ENCODE results near the gene OR56B1. TPM values are rescaled to one million over a fixed set of nuclear protein-coding genes. Genes with fewer than 3 reads are reported as not detected.

OR56B1 gene
- polyA plus RNA-seq, 1 experiment = not detected

- Histone ChIP-seq H3K9me3 (ENCODE audit: control insufficient read depth, insufficient read depth, low read length) (no peaks in the 10 kb centered on the region), H3K27ac (ENCODE audit: low read depth, low read length) (no peak overlapping the region), H3K27me3 (ENCODE audit: control insufficient read depth, insufficient read depth, low read length) (peaks cover 3% of the 10 kb centered on the region), H3K4me3 (ENCODE audit: low read depth, low read length) (no peak overlapping the region)
- no peak for DNase-seq (ENCODE audit: low read depth, low spot score)
- POLR2A ChIA-PET = no interaction called here
- no peak for TF ChIP-seq CTCF (IDR thresholded peaks at IDR 0.05; ENCODE audit: low read depth, low read length)
- CTCF ChIA-PET = interaction anchor here (1.4 kb wide), 1 partner anchor 22 kb away, joined by 4 read pairs; no protein-coding TSS in a partner anchor
Observed at GRCh38 chr11:5727691-5728090, 8.6 kb upstream of the OR56B1 start.

DNA sequence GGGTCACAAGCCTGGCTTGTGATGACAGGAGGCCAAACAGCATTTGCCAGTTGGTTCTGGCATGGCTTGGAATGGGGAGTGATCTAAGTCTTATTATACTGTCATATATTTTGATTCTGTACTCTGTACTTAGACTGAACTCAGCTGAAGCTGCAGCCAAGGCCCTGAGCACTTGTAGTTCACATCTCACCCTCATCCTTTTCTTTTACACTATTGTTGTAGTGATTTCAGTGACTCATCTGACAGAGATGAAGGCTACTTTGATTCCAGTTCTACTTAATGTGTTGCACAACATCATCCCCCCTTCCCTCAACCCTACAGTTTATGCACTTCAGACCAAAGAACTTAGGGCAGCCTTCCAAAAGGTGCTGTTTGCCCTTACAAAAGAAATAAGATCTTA lies 843 bp downstream of the OR56B1 start:
- ChIA-PET POLR2A (no interaction called here), CTCF (no interaction called here)
- Histone ChIP-seq H3K27me3 (ENCODE audit: control insufficient read depth, insufficient read depth, low read length) (no peaks in the 10 kb centered on the region), H3K27ac (ENCODE audit: low read depth, low read length) (no peak overlapping the region), H3K4me3 (ENCODE audit: low read depth, low read length) (no peak overlapping the region), H3K9me3 (ENCODE audit: control insufficient read depth, insufficient read depth, low read length) (no peaks in the 10 kb centered on the region)
- DNase-seq (ENCODE audit: low read depth, low spot score) = peak; percentile 2
- TF ChIP-seq CTCF (IDR thresholded peaks at IDR 0.05; ENCODE audit: low read depth, low read length) = no peak

- ChIA-PET CTCF (no interaction called here), POLR2A (no interaction called here)
- no peak for DNase-seq (ENCODE audit: low read depth, low spot score)
- no peak for TF ChIP-seq CTCF (IDR thresholded peaks at IDR 0.05; ENCODE audit: low read depth, low read length)
- Histone ChIP-seq H3K27ac (ENCODE audit: low read depth, low read length) (no peak overlapping the region), H3K9me3 (ENCODE audit: control insufficient read depth, insufficient read depth, low read length) (no peaks in the 10 kb centered on the region), H3K4me3 (ENCODE audit: low read depth, low read length) (no peak overlapping the region), H3K27me3 (ENCODE audit: control insufficient read depth, insufficient read depth, low read length) (no peaks in the 10 kb centered on the region)
Observed at GRCh38 chr11:5737670-5738392, 1.6 kb downstream of the OR56B1 start.

- H3K27ac ChIP-seq (ENCODE audit: low read depth, low read length) = no peak overlapping the region
- no peaks in the 10 kb centered on the region for H3K27me3 ChIP-seq (ENCODE audit: control insufficient read depth, insufficient read depth, low read length)
- TF ChIP-seq CTCF (IDR thresholded peaks at IDR 0.05; ENCODE audit: low read depth, low read length) = no peak
- CTCF ChIA-PET = no interaction called here
- no peak overlapping the region for H3K4me3 ChIP-seq (ENCODE audit: low read depth, low read length)
- DNase-seq (ENCODE audit: low read depth, low spot score) = no peak
- H3K9me3 ChIP-seq (ENCODE audit: control insufficient read depth, insufficient read depth, low read length) = no peaks in the 10 kb centered on the region
- POLR2A ChIA-PET = no interaction called here
Observed at GRCh38 chr11:5738431-5738830, 2.2 kb downstream of the OR56B1 start.

GRCh38 chr11:5746614-5747013 lies 10.4 kb downstream of the OR56B1 start:
- ChIA-PET POLR2A (no interaction called here), CTCF (no interaction called here)
- Histone ChIP-seq H3K4me3 (ENCODE audit: low read depth, low read length) (no peak overlapping the region), H3K9me3 (ENCODE audit: control insufficient read depth, insufficient read depth, low read length) (no peaks in the 10 kb centered on the region), H3K27ac (ENCODE audit: low read depth, low read length) (no peak overlapping the region), H3K27me3 (ENCODE audit: control insufficient read depth, insufficient read depth, low read length) (no peaks in the 10 kb centered on the region)
- DNase-seq (ENCODE audit: low read depth, low spot score) = no peak
- no peak for TF ChIP-seq CTCF (IDR thresholded peaks at IDR 0.05; ENCODE audit: low read depth, low read length)

All from AG04450 (cell line).